Measurements from ENCODE around the gene DLG3. TPM values are rescaled to one million over a fixed set of nuclear protein-coding genes. Genes with fewer than 3 reads are reported as not detected.

The DLG3 gene
- total RNA-seq, 1 donor from 2014 or later = 7.9 TPM

- Histone ChIP-seq H3K27ac (replicated peaks) (no peak overlapping the region), H3K9me3 (replicated peaks) (no peaks in the 10 kb centered on the region), H3K36me3 (no peaks in the 10 kb centered on the region), H3K27me3 (ENCODE audit: low read depth) (peaks cover 5% of the 10 kb centered on the region), H3K4me3 (no peak overlapping the region), H3K4me1 (no peaks in the 10 kb centered on the region)
- intact Hi-C loops (cut with micrococcal nuclease) = no loop called here
- DNase-seq = no peak
- TF ChIP-seq, protein P1, sequence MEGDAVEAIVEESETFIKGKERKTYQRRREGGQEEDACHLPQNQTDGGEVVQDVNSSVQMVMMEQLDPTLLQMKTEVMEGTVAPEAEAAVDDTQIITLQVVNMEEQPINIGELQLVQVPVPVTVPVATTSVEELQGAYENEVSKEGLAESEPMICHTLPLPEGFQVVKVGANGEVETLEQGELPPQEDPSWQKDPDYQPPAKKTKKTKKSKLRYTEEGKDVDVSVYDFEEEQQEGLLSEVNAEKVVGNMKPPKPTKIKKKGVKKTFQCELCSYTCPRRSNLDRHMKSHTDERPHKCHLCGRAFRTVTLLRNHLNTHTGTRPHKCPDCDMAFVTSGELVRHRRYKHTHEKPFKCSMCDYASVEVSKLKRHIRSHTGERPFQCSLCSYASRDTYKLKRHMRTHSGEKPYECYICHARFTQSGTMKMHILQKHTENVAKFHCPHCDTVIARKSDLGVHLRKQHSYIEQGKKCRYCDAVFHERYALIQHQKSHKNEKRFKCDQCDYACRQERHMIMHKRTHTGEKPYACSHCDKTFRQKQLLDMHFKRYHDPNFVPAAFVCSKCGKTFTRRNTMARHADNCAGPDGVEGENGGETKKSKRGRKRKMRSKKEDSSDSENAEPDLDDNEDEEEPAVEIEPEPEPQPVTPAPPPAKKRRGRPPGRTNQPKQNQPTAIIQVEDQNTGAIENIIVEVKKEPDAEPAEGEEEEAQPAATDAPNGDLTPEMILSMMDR (IDR thresholded peaks at IDR 0.05; ENCODE audit: borderline replicate concordance) = no peak
These were observed 18.1 kb upstream of the DLG3 start for GRCh38 chrX:70426286-70427278.

DNA sequence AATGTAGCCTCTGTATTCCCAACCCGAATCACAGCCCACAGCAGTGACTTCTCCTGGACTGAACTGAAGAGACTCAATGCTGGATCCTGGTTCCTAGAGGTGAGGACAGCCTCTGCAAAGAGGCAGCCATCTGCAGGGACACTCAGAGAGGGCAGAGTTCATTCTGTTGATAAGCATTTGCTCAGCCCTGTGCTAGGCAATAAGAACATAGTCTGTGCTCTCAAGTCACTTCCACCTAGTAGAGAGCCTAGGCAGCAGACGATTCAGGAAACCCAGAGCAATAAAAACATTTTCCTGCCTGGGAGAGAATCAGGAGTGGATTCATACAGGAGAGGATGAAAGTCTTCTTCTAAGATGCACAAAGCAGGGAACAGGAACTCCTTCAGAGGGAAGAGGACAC lies 17.3 kb upstream of the DLG3 start:
- DNase-seq = no peak
- Histone ChIP-seq H3K36me3 (no peaks in the 10 kb centered on the region), H3K27me3 (ENCODE audit: low read depth) (peaks cover 5% of the 10 kb centered on the region), H3K27ac (replicated peaks) (no peak overlapping the region), H3K9me3 (replicated peaks) (no peaks in the 10 kb centered on the region), H3K4me1 (no peaks in the 10 kb centered on the region), H3K4me3 (no peak overlapping the region)
- intact Hi-C loops (cut with micrococcal nuclease) = no loop called here
- TF ChIP-seq, protein P1 (IDR thresholded peaks at IDR 0.05; ENCODE audit: borderline replicate concordance) = no peak

GRCh38 chrX:70429759-70430158 lies 14.9 kb upstream of the DLG3 start:
- DNase-seq = no peak
- Histone ChIP-seq H3K4me1 (peaks cover 10% of the 10 kb centered on the region), H3K4me3 (no peak overlapping the region), H3K9me3 (replicated peaks) (no peaks in the 10 kb centered on the region), H3K27ac (replicated peaks) (no peak overlapping the region), H3K36me3 (no peaks in the 10 kb centered on the region), H3K27me3 (ENCODE audit: low read depth) (no peaks in the 10 kb centered on the region)
- TF ChIP-seq, protein P1 (IDR thresholded peaks at IDR 0.05; ENCODE audit: borderline replicate concordance) = no peak
- intact Hi-C loops (cut with micrococcal nuclease) = no loop called here

- H3K36me3 ChIP-seq = no peaks in the 10 kb centered on the region
- H3K9me3 ChIP-seq (replicated peaks) = no peaks in the 10 kb centered on the region
- H3K27me3 ChIP-seq (ENCODE audit: low read depth) = no peaks in the 10 kb centered on the region
- peak overlapping the region; percentile 88 for H3K27ac ChIP-seq (replicated peaks)
- no peak for DNase-seq
- H3K4me3 ChIP-seq = peak overlapping the region; percentile 78
- intact Hi-C loops (cut with micrococcal nuclease) = no loop called here
- TF ChIP-seq, protein P1 (IDR thresholded peaks at IDR 0.05; ENCODE audit: borderline replicate concordance) = no peak
- H3K4me1 ChIP-seq = peaks cover 20% of the 10 kb centered on the region
These were observed 11.4 kb upstream of the DLG3 start for GRCh38 chrX:70432936-70433847.

GRCh38 chrX:70433848-70434351 lies 10.7 kb upstream of the DLG3 start:
- intact Hi-C loops (cut with micrococcal nuclease) = no loop called here
- peak overlapping the region; percentile 78 for H3K4me3 ChIP-seq

More at GRCh38 chrX:70433848-70434351, 10.7 kb upstream of the DLG3 start:
- TF ChIP-seq, protein P1 (IDR thresholded peaks at IDR 0.05; ENCODE audit: borderline replicate concordance) = peak; percentile 75
- Histone ChIP-seq H3K4me1 (peaks cover 20% of the 10 kb centered on the region), H3K27ac (replicated peaks) (peak overlapping the region; percentile 88), H3K9me3 (replicated peaks) (no peaks in the 10 kb centered on the region), H3K27me3 (ENCODE audit: low read depth) (no peaks in the 10 kb centered on the region), H3K36me3 (no peaks in the 10 kb centered on the region)
- peak; percentile 67 for DNase-seq

All from left ventricle myocardium inferior (tissue), 1 donor.